WTC11 (cell line): ENCODE data around the gene UGT1A10. TPM values are rescaled to one million over a fixed set of nuclear protein-coding genes. Genes with fewer than 3 reads are reported as not detected.
A peak's percentile ranks its signal among the peaks of the same experiment; 100 is the strongest.

Experiments used
- ATAC-seq: fragments of 200-7000 bp; cut with Tn5 transposase; 2 replicates; pipeline ENCODE4 v1.10.0; 2021; ENCODE audit warnings: mild to moderate bottlenecking, moderate library complexity
- CTCF ChIA-PET: fragments of 300-600 bp; sonication (Branson Sonifier 250); formaldehyde crosslinking; loops from one replicate; lab custom pipeline; 2021; ENCODE audit warnings: antibody characterized with exemption; lab: Charles Lee
- POLR2A ChIA-PET: fragments of 350-600 bp; sonication (Branson Sonifier 250); formaldehyde crosslinking; loops from one replicate; lab custom pipeline; 2021; ENCODE audit warnings: antibody characterized with exemption; lab: Charles Lee
- DNase-seq: peaks from one replicate; pipeline ENCODE4 v3.0.0; 2021; ENCODE audit warnings: low spot score
- H3K27ac Mint-ChIP-seq: 2 replicates; pipeline ENCODE4 v1.8.0; 2021; ENCODE audit warnings: mixed read lengths
- H3K27me3 Mint-ChIP-seq: 2 replicates; pipeline ENCODE4 v1.8.0; 2021; ENCODE audit warnings: low read depth, mild to moderate bottlenecking, moderate library complexity, mixed read lengths
- H3K36me3 Mint-ChIP-seq: 2 replicates; pipeline ENCODE4 v1.8.0; 2021; ENCODE audit warnings: mixed read lengths
- H3K4me1 Mint-ChIP-seq: 2 replicates; pipeline ENCODE4 v1.8.0; 2022; ENCODE audit warnings: mixed read lengths
- H3K4me3 Mint-ChIP-seq: 2 replicates; pipeline ENCODE4 v1.8.0; 2021; ENCODE audit warnings: mild to moderate bottlenecking, moderate library complexity, mixed read lengths
- H3K9me3 Mint-ChIP-seq: 2 replicates; pipeline ENCODE4 v1.8.0; 2021; ENCODE audit warnings: mixed read lengths
- ARID4B ChIP-seq: sonication (generic); formaldehyde crosslinking; IDR thresholded peaks from 2 replicates; pipeline ENCODE4 v1.8.0; 2023; ENCODE audit warnings: missing genetic modification reagents, mild to moderate bottlenecking, borderline replicate concordance
- ATF1 ChIP-seq: sonication (generic); formaldehyde crosslinking; IDR thresholded peaks from 2 replicates; pipeline ENCODE4 v1.8.1; 2023; ENCODE audit warnings: mild to moderate bottlenecking, moderate library complexity, missing genetic modification reagents
- ATF3 ChIP-seq: sonication (generic); formaldehyde crosslinking; conservative IDR thresholded peaks from 2 replicates; pipeline ENCODE4 v1.8.1; 2022; ENCODE audit warnings: mild to moderate bottlenecking, missing genetic modification reagents
- ATF6 ChIP-seq: sonication (generic); formaldehyde crosslinking; IDR thresholded peaks from 2 replicates; pipeline ENCODE4 v1.8.1; 2023; ENCODE audit warnings: mild to moderate bottlenecking, missing genetic modification reagents
- CDX4 ChIP-seq: fragments of 250-450 bp; sonication (Bioruptor Pico); IDR thresholded peaks from 2 replicates; pipeline ENCODE4 v1.9.0; 2021; ENCODE audit warnings: moderate library complexity, mild to moderate bottlenecking, inconsistent platforms, borderline replicate concordance
- CTCF ChIP-seq: fragments of 200-600 bp; IDR thresholded peaks from 2 replicates; pipeline ENCODE4 v1.8.0; 2022; ENCODE audit warnings: antibody characterized with exemption
- E2F4 ChIP-seq: sonication (generic); formaldehyde crosslinking; IDR thresholded peaks from 2 replicates; pipeline ENCODE4 v1.8.1; 2022; ENCODE audit warnings: low read depth, mild to moderate bottlenecking, moderate library complexity, missing genetic modification reagents, borderline replicate concordance
- ETV6 ChIP-seq: sonication (generic); formaldehyde crosslinking; IDR thresholded peaks from 2 replicates; pipeline ENCODE4 v1.8.1; 2022; ENCODE audit warnings: mild to moderate bottlenecking, missing genetic modification reagents
- GABPB1 ChIP-seq: sonication (generic); formaldehyde crosslinking; IDR thresholded peaks from 2 replicates; pipeline ENCODE4 v1.8.1; 2023; ENCODE audit warnings: mild to moderate bottlenecking, missing genetic modification reagents
- GTF2I ChIP-seq: fragments of 250-450 bp; sonication (Bioruptor Pico); conservative IDR thresholded peaks from 2 replicates; pipeline ENCODE4 v1.4.0; 2021; ENCODE audit warnings: mild to moderate bottlenecking
- MYBL2 ChIP-seq: sonication (generic); formaldehyde crosslinking; IDR thresholded peaks from 2 replicates; pipeline ENCODE4 v1.8.1; 2023; ENCODE audit warnings: mild to moderate bottlenecking, moderate library complexity, missing genetic modification reagents
- OVOL2 ChIP-seq: fragments of 250-450 bp; sonication (Bioruptor Pico); IDR thresholded peaks from 2 replicates; pipeline ENCODE4 v1.9.0; 2021; ENCODE audit warnings: mild to moderate bottlenecking, borderline replicate concordance
- TP53 ChIP-seq: sonication (generic); formaldehyde crosslinking; IDR thresholded peaks from 2 replicates; pipeline ENCODE4 v1.8.1; 2023; ENCODE audit warnings: mild to moderate bottlenecking, missing genetic modification reagents
- ZMAT4 ChIP-seq: fragments of 250-450 bp; sonication (Bioruptor Pico); IDR thresholded peaks from 2 replicates; pipeline ENCODE4 v1.9.0; 2021; ENCODE audit warnings: mild to moderate bottlenecking
- ZNF232 ChIP-seq: sonication (generic); formaldehyde crosslinking; IDR thresholded peaks from 2 replicates; pipeline ENCODE4 v1.8.0; 2022; ENCODE audit warnings: mild to moderate bottlenecking, missing genetic modification reagents
- ZNF263 ChIP-seq: sonication (generic); formaldehyde crosslinking; IDR thresholded peaks from 2 replicates; pipeline ENCODE4 v1.8.1; 2022; ENCODE audit warnings: low read depth, mild to moderate bottlenecking, moderate library complexity, missing genetic modification reagents
- ZNF512 ChIP-seq: sonication (generic); formaldehyde crosslinking; IDR thresholded peaks from 2 replicates; pipeline ENCODE4 v1.8.1; 2022; ENCODE audit warnings: missing genetic modification reagents, borderline replicate concordance
- total RNA-seq: library from RNA; stranded (reverse); gene quantifications from 3 replicates; pipeline ENCODE4 v1.2.3, GENCODE V29; 2021

The UGT1A10 gene
- total RNA-seq, 1 experiment from 2014 or later: not detected

GRCh38 chr2:233674995-233675394, 38.7 kb downstream of the UGT1A10 start:
- TF ChIP-seq E2F4 (CRISPR knock-in tag) (no peak), ATF6 (CRISPR knock-in tag) (no peak), CTCF (no peak; the same call in 1 of the 2 replicates), ATF3 (CRISPR knock-in tag) (no peak), ZMAT4 (CRISPR knock-in tag) (no peak), ZNF263 (CRISPR knock-in tag) (no peak), OVOL2 (CRISPR knock-in tag) (no peak), CDX4 (CRISPR knock-in tag) (no peak), GTF2I (CRISPR knock-in tag) (no peak), GABPB1 (CRISPR knock-in tag) (no peak), ARID4B (CRISPR knock-in tag) (no peak), ZNF232 (no peak), ATF1 (no peak)
- H3K9me3 Mint-ChIP-seq: no peaks in the 10 kb centered on the region
- DNase-seq (no peak), ATAC-seq (peak; percentile 63)
- no peak overlapping the region for H3K27ac Mint-ChIP-seq
- H3K4me3 Mint-ChIP-seq: no peak overlapping the region
- POLR2A ChIA-PET: no interaction called here
- no peaks in the 10 kb centered on the region for H3K36me3 Mint-ChIP-seq
- CTCF ChIA-PET: no interaction called here
- H3K27me3 Mint-ChIP-seq: peaks cover 11% of the 10 kb centered on the region; the same call in 1 of the 2 replicates
- peaks cover 7% of the 10 kb centered on the region for H3K4me1 Mint-ChIP-seq

GRCh38 chr2:233676046-233676445, 39.8 kb downstream of the UGT1A10 start:
- Mint-ChIP-seq H3K9me3 (no peaks in the 10 kb centered on the region), H3K27me3 (peaks cover 12% of the 10 kb centered on the region; the same call in 1 of the 2 replicates), H3K4me1 (peaks cover 7% of the 10 kb centered on the region), H3K27ac (no peak overlapping the region), H3K36me3 (no peaks in the 10 kb centered on the region), H3K4me3 (no peak overlapping the region)
- POLR2A ChIA-PET: no interaction called here
- TF ChIP-seq ETV6 (CRISPR knock-in tag) (no peak), MYBL2 (CRISPR knock-in tag) (no peak), TP53 (CRISPR knock-in tag) (no peak), ZNF512 (no peak)
- ATAC-seq (no peak), DNase-seq (no peak)
- CTCF ChIA-PET: no interaction called here
